Stimulated activated CD4-positive, alpha-beta T cell treated with anti-CD3 and anti-CD28 coated beads, Interleukin-15, amount 100 ng/mL, for 1 hour (primary cell): ENCODE measurements around the gene CNGA4.

Source experiments
- DNase-seq, 2 donors: peaks; one replicate each; pipeline ENCODE4 v3.0.0-alpha.2; 2020; ENCODE audit warnings: low read depth in 1 of 2, low spot score in 1 of 2

Gene CNGA4

GRCh38 chr11:6238902-6239301, at the start of gene CNGA4:
Gene CNGA4, plus strand, starts transcription at chr11:6239089. Its CDS starts 118 bp downstream, at chr11:6239207.
- no peak for DNase-seq

- no peak for DNase-seq
These were observed 47.1 kb upstream of the CNGA4 start for GRCh38 chr11:6191742-6192141.

DNA sequence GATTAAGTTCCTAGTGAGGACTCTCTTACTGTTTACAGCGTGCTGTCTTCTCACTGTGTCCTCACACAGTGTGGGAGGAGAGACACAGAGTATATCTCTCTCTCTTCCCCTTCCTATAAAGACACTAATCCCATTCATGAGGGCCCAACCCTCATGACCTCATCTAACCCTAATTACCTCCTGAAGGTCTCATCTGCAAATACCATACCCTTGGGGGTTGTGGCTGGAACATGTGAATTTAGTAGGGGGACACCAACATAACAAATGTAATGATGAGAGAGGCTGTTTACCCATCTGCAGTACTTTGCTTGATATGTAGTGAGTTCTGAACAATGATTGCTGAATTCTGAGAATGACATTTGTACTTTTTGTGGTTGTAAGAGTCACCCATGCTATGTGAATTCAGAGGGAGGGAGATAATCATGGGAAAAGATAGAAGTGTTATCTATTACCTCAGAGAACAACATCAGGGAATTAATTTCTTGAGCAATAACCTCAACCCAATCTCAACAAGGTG, 44.8 kb upstream of the CNGA4 start:
- DNase-seq, result no peak

DNA sequence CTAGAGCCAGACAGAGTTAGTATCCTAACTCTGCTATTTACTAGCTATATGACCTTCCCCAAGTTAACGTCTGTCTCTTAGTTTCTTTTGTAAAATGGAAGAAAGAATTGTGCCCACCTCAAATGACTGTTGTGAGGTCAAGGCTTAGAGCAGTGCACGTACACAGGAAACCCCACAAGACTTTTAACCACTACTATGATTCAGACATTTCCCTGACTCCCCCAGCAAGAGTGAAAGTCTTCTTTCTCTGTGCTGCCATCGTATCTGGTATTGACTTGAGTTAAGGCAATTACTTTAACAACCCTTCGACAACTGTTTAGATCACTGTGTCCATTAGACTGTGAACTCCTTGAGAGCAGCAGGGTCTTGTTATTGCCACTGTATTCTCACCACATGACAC, 42.5 kb upstream of the CNGA4 start:
- DNase-seq, result no peak

DNA sequence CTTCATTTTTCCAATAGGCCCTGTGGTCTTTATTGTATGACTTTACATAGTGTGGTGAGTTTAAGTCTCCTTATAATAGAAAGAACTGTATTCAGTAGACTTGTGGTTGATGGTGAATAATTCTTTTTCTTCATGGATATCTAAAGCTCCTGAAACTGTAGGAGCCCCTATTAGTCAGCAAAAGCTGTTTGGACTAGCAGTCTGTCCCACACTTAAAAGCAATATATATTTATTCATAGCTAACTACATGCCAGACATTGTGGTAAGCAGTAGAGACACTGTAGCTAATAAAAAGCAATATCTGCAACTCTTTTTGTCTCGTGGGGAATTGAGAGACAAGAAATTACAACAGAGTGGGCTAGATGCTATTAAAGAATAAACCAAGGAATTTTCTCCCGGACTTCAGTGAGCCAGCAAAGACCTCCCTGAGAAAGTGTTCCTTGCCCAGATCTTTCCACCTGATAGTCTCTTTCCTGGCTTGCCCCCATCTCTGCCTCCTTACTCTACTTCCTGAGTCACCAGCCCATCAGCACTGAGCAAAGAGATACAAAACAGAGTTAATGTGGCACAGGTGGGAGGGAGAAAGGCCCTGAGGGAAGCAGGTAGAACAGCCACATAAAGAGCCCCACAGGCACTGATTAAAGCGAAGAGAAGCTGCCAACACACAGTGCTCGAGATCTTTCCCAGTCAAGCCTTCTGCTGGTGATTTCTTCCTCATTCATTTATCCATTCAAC, 41.3 kb upstream of the CNGA4 start:
- no peak for DNase-seq

- no peak for DNase-seq
These were observed 39.6 kb upstream of the CNGA4 start, which contains the start of gene OR52W1 for GRCh38 chr11:6199174-6199810. Gene OR52W1, plus strand, starts transcription at chr11:6199224. Its CDS starts 0 bp downstream, at chr11:6199224.

DNA sequence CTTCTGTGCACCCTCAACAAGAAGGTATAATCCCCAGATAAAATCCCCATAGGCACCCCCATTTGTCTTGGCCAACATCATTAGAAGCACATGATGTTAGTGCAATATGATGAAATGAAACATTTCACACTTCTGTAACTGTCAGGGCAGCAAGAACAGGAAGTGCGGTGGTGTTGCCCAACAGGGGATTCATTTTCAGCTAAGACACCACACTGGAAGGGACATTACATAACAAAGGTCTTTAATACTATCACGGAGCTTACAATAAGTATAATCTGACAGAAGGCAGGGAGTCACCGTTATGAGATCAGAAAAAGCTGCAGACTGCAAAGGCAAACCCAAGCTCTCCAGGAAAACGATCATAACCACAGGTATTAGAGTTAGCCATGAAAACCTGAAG, 37.9 kb upstream of the CNGA4 start:
- DNase-seq, result no peak

DNA sequence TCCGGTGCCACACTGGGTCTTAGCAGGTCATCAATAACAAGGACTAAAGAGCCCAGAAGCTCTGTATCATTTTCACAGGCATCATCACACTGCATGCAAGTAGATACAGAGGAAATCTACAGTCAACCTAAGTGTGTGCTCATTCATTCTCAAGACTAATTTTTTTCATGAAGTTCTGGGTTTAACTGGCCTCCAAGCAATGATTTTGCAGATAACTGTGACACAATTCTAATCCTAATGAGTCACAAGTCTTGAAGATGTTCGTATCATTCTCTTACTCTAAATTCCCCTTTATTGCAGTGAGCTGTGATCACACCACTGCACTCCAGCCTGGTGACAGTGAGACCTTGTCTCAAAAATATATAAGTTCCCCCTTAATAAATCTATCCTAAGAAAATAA, 37.4 kb upstream of the CNGA4 start:
- DNase-seq, result no peak

DNA sequence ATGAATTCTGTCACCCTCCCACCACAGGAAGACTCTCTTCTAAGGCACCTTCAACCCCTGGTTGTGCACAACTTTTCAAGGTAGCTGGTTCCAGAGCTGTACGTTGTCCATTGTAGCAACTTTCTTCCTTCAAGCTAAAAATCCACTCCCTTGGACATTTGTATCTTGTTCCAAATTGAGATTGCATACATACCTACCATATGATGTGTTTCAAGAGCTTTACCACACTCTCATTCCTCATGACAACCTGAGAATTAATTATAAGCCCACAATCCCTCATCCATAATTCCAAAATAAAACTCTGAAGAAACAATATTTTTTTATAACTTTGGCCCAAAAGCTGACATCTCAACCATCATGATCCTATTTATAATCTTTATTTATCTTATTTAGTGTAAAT, 36.8 kb upstream of the CNGA4 start:
- DNase-seq, result no peak

GRCh38 chr11:6203327-6203726, 35.6 kb upstream of the CNGA4 start:
- DNase-seq, result no peak

DNA sequence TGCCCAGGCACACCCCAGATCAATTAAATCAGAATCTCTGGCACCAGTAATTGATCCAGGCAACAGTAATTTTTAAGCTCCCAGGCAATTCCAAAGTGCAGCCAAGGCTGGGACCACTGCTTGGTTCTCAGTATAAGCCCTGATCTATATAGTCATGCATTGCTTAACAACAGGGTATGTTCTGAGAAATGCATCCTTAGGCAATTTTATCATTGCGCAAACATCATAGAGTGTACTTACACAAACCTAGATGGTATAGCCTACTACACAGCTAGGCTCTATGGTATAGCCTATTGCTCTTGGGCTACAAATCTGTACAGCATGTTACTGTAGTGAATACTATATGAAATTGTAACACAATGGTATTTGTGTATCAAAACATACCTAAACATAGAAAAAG, 34.2 kb upstream of the CNGA4 start:
- no peak for DNase-seq

DNA sequence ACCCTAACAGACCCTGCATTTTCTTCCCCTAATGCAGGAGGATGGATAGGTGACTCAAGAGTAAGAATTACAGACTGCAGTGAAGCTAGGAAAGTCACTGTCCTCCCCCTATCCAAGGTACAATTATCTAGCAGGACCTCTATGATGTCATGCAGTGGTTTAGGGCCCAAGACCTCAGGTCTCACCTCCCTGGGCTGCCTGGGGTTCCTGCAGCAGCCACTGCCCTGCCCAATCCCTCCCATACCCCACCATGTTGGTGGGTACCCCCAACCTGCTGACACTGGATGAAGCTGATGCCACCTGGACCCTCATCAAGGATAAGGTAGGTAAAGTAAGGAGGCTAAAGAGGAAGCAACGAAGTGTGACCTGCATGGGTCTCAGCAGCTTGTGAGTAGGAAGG, 33.5 kb upstream of the CNGA4 start, which contains the start of gene C11orf42:
Gene C11orf42, plus strand, starts transcription at position 192 of the 400 bp plus-strand sequence. Its CDS starts 59 bp downstream, at position 251.
- DNase-seq, result no peak

- no peak for DNase-seq
These were observed 32.3 kb upstream of the CNGA4 start for GRCh38 chr11:6206456-6207180.

DNA sequence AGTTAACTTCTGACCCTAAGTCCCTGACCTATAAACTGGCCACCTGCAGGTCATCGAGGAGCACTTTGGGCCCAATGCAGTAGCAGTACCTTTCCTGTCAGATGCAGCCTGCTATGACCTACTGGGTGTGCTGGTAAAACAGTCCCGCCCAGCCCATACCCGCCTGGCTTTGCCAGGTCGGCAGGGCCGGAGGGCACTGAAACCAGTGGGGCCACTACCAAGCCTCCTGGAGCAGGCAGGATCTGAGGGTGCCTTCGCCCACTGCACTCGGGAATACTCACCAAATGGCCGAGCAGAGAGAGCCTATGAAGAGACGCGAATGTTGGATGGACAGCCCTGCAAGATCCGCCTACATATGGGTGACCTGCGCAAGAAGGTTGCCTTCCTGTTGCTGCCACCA, 29.1 kb upstream of the CNGA4 start:
- no peak for DNase-seq

- no peak for DNase-seq
These were observed 28.5 kb upstream of the CNGA4 start for GRCh38 chr11:6210274-6210955.

GRCh38 chr11:6214530-6214929, 24.4 kb upstream of the CNGA4 start:
- DNase-seq, result no peak

DNA sequence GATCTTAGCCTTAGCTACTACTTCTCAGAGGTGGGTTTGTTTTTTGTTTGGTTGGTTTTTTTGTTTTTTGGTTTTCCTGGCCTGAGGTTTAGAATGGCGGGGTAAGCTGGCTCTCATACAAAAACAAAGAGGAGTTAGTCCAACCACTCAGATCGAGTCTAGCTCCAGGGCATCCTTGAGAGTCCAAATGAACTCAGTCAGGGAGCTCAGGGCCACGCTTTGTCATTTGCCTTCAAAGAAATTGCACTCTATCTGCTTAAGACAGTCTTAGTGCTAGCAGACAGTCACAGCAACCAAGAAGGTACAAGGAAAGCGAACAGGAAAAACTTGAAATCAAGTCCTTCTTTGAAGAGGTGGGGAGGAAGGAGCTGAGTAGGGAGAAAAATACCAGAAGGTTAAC, 22.4 kb upstream of the CNGA4 start:
- no peak for DNase-seq

DNA sequence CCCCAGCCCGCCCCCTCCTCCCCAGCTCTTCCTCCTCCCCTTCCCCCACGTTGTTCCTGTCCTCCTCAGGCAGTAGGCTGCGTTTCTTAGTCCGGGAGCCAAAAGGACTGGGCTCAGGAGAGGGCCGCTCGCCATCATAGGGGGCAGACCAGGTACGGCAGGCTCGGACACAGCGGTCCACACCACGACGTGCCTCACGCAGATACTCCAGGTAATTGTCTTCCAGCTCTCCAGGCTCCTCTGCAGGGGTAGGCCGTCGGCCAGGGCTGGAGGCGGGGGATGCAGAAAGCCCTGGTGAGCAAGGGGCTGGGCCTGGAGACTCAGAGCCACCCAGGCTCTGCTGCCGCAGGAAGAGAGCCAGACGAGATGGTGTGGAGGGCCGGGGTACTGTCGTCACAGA, 21.2 kb upstream of the CNGA4 start:
- no peak for DNase-seq

DNA sequence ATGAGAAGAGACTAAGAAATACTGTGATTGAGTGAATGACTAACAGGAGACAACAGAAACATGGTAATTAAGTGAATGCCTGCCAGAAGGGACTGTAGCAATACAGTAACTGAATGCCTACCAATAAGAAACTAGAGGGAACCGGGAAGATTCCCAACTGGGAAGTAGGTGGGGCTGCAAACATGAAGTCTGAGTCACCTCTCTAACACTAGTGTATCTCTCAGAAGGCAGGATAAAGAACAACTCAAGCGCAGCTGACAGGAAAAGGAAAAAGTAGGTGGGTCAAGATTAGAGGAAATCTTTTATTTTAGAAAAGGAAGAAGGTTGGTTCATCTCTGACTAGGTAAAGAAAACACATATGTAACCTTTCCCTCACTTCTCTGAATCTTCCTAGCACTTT, 19.5 kb upstream of the CNGA4 start:
- DNase-seq, result no peak

DNA sequence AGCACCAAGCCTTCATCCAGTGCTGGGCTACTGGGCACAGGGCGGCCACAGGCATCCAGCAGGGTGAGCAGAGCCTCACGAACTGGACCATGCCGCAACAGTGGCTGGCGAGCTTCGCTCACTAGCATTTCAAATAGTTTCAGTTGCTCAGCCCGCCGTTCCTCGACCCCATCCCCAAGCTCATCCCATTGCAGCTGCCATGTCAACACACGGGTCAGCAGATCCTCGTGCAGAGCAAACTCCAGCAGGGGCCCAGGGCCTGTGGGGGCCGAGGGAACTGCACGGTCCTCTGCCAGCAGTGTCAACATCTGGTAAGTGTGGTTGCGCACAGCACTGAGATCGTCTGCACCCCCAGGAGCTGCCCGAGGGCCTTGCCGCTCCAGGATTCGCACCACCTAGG, 15.0 kb upstream of the CNGA4 start:
- no peak for DNase-seq

GRCh38 chr11:6224421-6224820, 14.5 kb upstream of the CNGA4 start:
- DNase-seq, result no peak
